GM23248 (cell line): ENCODE results near the gene GMNN.

Experiments
- EZH2 ChIP-seq: fragments of 200-600 bp; sonication (generic); IDR thresholded peaks from 2 replicates; pipeline ENCODE4 v1.6.1; 2018; ENCODE audit warnings: antibody characterized with exemption, mild to moderate bottlenecking; ENCODE audit not compliant: insufficient read depth, poor library complexity, severe bottlenecking
- EZH2phosphoT487 ChIP-seq: fragments of 200-600 bp; sonication (generic); IDR thresholded peaks from 2 replicates; pipeline ENCODE4 v1.6.1; 2018; ENCODE audit warnings: antibody characterized with exemption, moderate library complexity, mild to moderate bottlenecking, low read depth; ENCODE audit not compliant: insufficient read depth

- TF ChIP-seq EZH2 = no peak
- TF ChIP-seq EZH2phosphoT487 = no peak
Measured at GRCh38 chr6:24827162-24827561, 52.4 kb downstream of the GMNN start.
